Liver (tissue), 9 donors: ENCODE data around the gene SCAMP4. TPM values are rescaled to one million over a fixed set of nuclear protein-coding genes. Genes with fewer than 3 reads are reported as not detected.

Experiments used
- DNase-seq: peaks from one replicate; pipeline ENCODE4 v3.0.0-alpha.2; 2017; ENCODE audit warnings: low spot score
- H3K27ac ChIP-seq, 2 donors: one replicate each; pipeline ENCODE4 v1.7.0; 2013; ENCODE audit warnings: inconsistent platforms in 2 of 2, low read length in 2 of 2, control low read depth in 1 of 2, low read depth in 1 of 2, mild to moderate bottlenecking in 1 of 2
- H3K27me3 ChIP-seq, 4 donors: one replicate each; pipeline versions ENCODE4 v1.6.1 to v1.7.0; 2013; ENCODE audit warnings: low read length in 3 of 4, inconsistent platforms in 1 of 4, mild to moderate bottlenecking in 1 of 4, moderate library complexity in 1 of 4; ENCODE audit not compliant: control insufficient read depth in 4 of 4, insufficient read depth in 4 of 4
- H3K36me3 ChIP-seq, 4 donors: one replicate each; pipeline versions ENCODE4 v1.6.1 to v1.7.0; 2013; ENCODE audit warnings: low read length in 3 of 4, mild to moderate bottlenecking in 3 of 4, low read depth in 1 of 4, moderate library complexity in 1 of 4; ENCODE audit not compliant: control insufficient read depth in 4 of 4, insufficient read depth in 3 of 4
- H3K4me1 ChIP-seq, 4 donors: one replicate each; pipeline versions ENCODE4 v1.6.1 to v1.7.0; 2013; ENCODE audit warnings: low read length in 3 of 4, mild to moderate bottlenecking in 3 of 4, moderate library complexity in 1 of 4; ENCODE audit not compliant: control insufficient read depth in 4 of 4, insufficient read depth in 4 of 4
- H3K4me3 ChIP-seq, 3 donors: one replicate each; pipeline versions ENCODE4 v1.6.1 to v1.7.0; 2013; ENCODE audit warnings: low read length in 3 of 3, control low read depth in 1 of 3, low read depth in 1 of 3, mild to moderate bottlenecking in 1 of 3
- H3K9ac ChIP-seq, 2 donors: one replicate each; pipeline ENCODE4 v1.7.0; 2013; ENCODE audit warnings: low read length in 2 of 2, mild to moderate bottlenecking in 2 of 2, moderate library complexity in 2 of 2, control low read depth in 1 of 2, low read depth in 1 of 2
- H3K9me3 ChIP-seq, 4 donors: one replicate each; pipeline versions ENCODE4 v1.6.1 to v1.7.0; 2013; ENCODE audit warnings: low read length in 3 of 4; ENCODE audit not compliant: control insufficient read depth in 4 of 4
- EGR1 ChIP-seq, 2 donors: IDR thresholded peaks; 2 replicates each; pipeline ENCODE4 v1.6.1; 2016 to 2018; ENCODE audit warnings: antibody characterized with exemption in 2 of 2, low read depth in 2 of 2
- FOXA1 ChIP-seq: IDR thresholded peaks from 2 replicates; pipeline ENCODE4 v1.6.1; 2016; ENCODE audit warnings: antibody characterized with exemption
- FOXA2 ChIP-seq: IDR thresholded peaks from 2 replicates; pipeline ENCODE4 v1.6.1; 2016; ENCODE audit warnings: antibody characterized with exemption
- GABPA ChIP-seq, 2 donors: IDR thresholded peaks in 1 of 2; conservative IDR thresholded peaks in 1 of 2; 2 replicates each; pipeline ENCODE4 v1.6.1; 2016; ENCODE audit warnings: antibody characterized with exemption in 2 of 2, mild to moderate bottlenecking in 1 of 2, moderate library complexity in 1 of 2
- HNF4A ChIP-seq, 2 donors: conservative IDR thresholded peaks; 2 replicates each; pipeline ENCODE4 v1.6.1; 2016; ENCODE audit warnings: antibody characterized with exemption in 2 of 2, mild to moderate bottlenecking in 2 of 2
- HNF4G ChIP-seq: IDR thresholded peaks from 2 replicates; pipeline ENCODE4 v1.6.1; 2016; ENCODE audit warnings: antibody characterized with exemption
- JUND ChIP-seq, 2 donors: IDR thresholded peaks; 2 replicates each; pipeline ENCODE4 v1.6.1; 2016; ENCODE audit warnings: antibody characterized with exemption in 2 of 2
- MAX ChIP-seq: IDR thresholded peaks from 2 replicates; pipeline ENCODE4 v1.6.1; 2016; ENCODE audit warnings: antibody characterized with exemption
- NR2F2 ChIP-seq: IDR thresholded peaks from 2 replicates; pipeline ENCODE4 v1.6.1; 2016; ENCODE audit warnings: antibody characterized with exemption
- RAD21 ChIP-seq, 2 donors: IDR thresholded peaks; 2 replicates each; pipeline ENCODE4 v1.6.1; 2016; ENCODE audit warnings: antibody characterized with exemption in 2 of 2, mild to moderate bottlenecking in 2 of 2
- REST ChIP-seq: IDR thresholded peaks from 2 replicates; pipeline ENCODE4 v1.6.1; 2016; ENCODE audit warnings: antibody characterized with exemption, mild to moderate bottlenecking
- RXRA ChIP-seq, 2 donors: IDR thresholded peaks; 2 replicates each; pipeline ENCODE4 v1.6.1; 2017 to 2018; ENCODE audit warnings: antibody characterized with exemption in 2 of 2, mild to moderate bottlenecking in 1 of 2
- SP1 ChIP-seq: IDR thresholded peaks from 2 replicates; pipeline ENCODE4 v1.6.1; 2018; ENCODE audit warnings: antibody characterized with exemption, mild to moderate bottlenecking
- TAF1 ChIP-seq: conservative IDR thresholded peaks from 2 replicates; pipeline ENCODE4 v1.6.1; 2016; ENCODE audit warnings: antibody characterized with exemption, mild to moderate bottlenecking
- YY1 ChIP-seq: IDR thresholded peaks from 2 replicates; pipeline ENCODE4 v1.6.1; 2016; ENCODE audit warnings: antibody characterized with exemption, mild to moderate bottlenecking
- WGBS: extraction: QIAGEN DNeasy Blood & Tissue Kit; methylation state at CpG from one replicate; pipeline ENCODE4 v1.1.7; 2013; 5-methylcytosine and 5-hydroxymethylcytosine counted together
- polyA plus RNA-seq, 2 donors: library from polyadenylated mRNA; stranded (reverse) in 1 of 2; unstranded in 1 of 2; fragments of 200-250 nt in 1 of 2; fragments of >200 nt in 1 of 2; fragmentation: Nextera tagmentation in 1 of 2; extraction: Ambion mirVana in 1 of 2; gene quantifications; one replicate each; pipeline versions ENCODE4 v1.2.1 to v1.2.3, GENCODE V29; 2013 to 2015
- total RNA-seq, 2 donors: library from RNA; depleted of rRNA; stranded (reverse); fragments of >200 nt; gene quantifications; one replicate each; pipeline ENCODE4 v1.2.3, GENCODE V29; 2014
- TF ChIP-seq, protein P1 (sequence below): fragments of 150-350 bp; IDR thresholded peaks from 2 replicates; pipeline ENCODE4 v1.5.1; 2017; ENCODE audit warnings: improper control_type of control experiment, low read depth, low read length; ENCODE audit not compliant: missing input control
- TF ChIP-seq, protein P2 (sequence below): IDR thresholded peaks from 2 replicates; pipeline ENCODE4 v1.6.1; 2016; ENCODE audit warnings: antibody characterized with exemption
- TF ChIP-seq, protein P3 (sequence below): IDR thresholded peaks from 2 replicates; pipeline ENCODE4 v1.6.1; 2016; ENCODE audit warnings: antibody characterized with exemption
- donor health status: healthy.
- donor health status: healthy.
- donor health status: healthy.
- donor health status: healthy.
- donor health status: healthy.

Gene SCAMP4
- total and polyA plus RNA-seq, 4 donors, result 13.0 to 22.1 (median 16.6) TPM

- H3K27me3 ChIP-seq, result no peaks in the 10 kb centered on the region
- H3K4me1 ChIP-seq, result peaks cover 0 to under 1% (median under 1%) of the 10 kb centered on the region in 4 donors
- H3K9me3 ChIP-seq, result no peaks in the 10 kb centered on the region
- TF ChIP-seq RAD21 (IDR thresholded peaks at IDR 0.05) (no peak), FOXA2 (no peak), GABPA (IDR thresholded peaks at IDR 0.05 in 1 of 2, conservative IDR thresholded peaks at IDR 0.05 in 1 of 2) (no peak), MAX (no peak), YY1 (no peak), HNF4A (conservative IDR thresholded peaks at IDR 0.05) (no peak), RXRA (IDR thresholded peaks at IDR 0.05) (no peak), TAF1 (no peak), EGR1 (IDR thresholded peaks at IDR 0.05; ENCODE audit: low read depth in 2 of 2) (no peak), JUND (IDR thresholded peaks at IDR 0.05) (no peak), REST (no peak), HNF4G (no peak), FOXA1 (no peak), NR2F2 (no peak), SP1 (no peak)
- TF ChIP-seq, protein P1, sequence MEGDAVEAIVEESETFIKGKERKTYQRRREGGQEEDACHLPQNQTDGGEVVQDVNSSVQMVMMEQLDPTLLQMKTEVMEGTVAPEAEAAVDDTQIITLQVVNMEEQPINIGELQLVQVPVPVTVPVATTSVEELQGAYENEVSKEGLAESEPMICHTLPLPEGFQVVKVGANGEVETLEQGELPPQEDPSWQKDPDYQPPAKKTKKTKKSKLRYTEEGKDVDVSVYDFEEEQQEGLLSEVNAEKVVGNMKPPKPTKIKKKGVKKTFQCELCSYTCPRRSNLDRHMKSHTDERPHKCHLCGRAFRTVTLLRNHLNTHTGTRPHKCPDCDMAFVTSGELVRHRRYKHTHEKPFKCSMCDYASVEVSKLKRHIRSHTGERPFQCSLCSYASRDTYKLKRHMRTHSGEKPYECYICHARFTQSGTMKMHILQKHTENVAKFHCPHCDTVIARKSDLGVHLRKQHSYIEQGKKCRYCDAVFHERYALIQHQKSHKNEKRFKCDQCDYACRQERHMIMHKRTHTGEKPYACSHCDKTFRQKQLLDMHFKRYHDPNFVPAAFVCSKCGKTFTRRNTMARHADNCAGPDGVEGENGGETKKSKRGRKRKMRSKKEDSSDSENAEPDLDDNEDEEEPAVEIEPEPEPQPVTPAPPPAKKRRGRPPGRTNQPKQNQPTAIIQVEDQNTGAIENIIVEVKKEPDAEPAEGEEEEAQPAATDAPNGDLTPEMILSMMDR, result no peak
- TF ChIP-seq, protein P2, sequence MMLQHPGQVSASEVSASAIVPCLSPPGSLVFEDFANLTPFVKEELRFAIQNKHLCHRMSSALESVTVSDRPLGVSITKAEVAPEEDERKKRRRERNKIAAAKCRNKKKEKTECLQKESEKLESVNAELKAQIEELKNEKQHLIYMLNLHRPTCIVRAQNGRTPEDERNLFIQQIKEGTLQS, result no peak
- TF ChIP-seq, protein P3, sequence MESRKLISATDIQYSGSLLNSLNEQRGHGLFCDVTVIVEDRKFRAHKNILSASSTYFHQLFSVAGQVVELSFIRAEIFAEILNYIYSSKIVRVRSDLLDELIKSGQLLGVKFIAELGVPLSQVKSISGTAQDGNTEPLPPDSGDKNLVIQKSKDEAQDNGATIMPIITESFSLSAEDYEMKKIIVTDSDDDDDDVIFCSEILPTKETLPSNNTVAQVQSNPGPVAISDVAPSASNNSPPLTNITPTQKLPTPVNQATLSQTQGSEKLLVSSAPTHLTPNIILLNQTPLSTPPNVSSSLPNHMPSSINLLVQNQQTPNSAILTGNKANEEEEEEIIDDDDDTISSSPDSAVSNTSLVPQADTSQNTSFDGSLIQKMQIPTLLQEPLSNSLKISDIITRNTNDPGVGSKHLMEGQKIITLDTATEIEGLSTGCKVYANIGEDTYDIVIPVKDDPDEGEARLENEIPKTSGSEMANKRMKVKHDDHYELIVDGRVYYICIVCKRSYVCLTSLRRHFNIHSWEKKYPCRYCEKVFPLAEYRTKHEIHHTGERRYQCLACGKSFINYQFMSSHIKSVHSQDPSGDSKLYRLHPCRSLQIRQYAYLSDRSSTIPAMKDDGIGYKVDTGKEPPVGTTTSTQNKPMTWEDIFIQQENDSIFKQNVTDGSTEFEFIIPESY, result no peak
- no peak overlapping the region for H3K4me3 ChIP-seq
- H3K27ac ChIP-seq, result no peak overlapping the region
- no peak overlapping the region for H3K9ac ChIP-seq
- no peak for DNase-seq
- 96% methylated on average over 44 of the region's 44 CpGs for WGBS
- peaks cover 0 to 10% (median 2%) of the 10 kb centered on the region in 4 donors for H3K36me3 ChIP-seq
Measured at GRCh38 chr19:1949304-1950101, 44.3 kb downstream of the SCAMP4 start.
